ENCODE results near the gene GARIN5A.

The GARIN5A gene

GRCh38 chr19:50460161-50460765 is 16.4 kb downstream of the GARIN5A start:
- DNase-seq = peak; percentile 19
- H3K27ac ChIP-seq = no peak overlapping the region
- in situ Hi-C loops (cut with HindIII; ENCODE audit: low pct_ligation_motif_present, low sequenced_read_pairs) = no loop called here
- peak; percentile 10 for TF ChIP-seq CTCF (IDR thresholded peaks at IDR 0.05; ENCODE audit: low read depth, low read length, missing control alignments)
- no peak overlapping the region for H3K4me3 ChIP-seq (ENCODE audit: low read depth, low read length)
- H3K36me3 ChIP-seq (replicated peaks) = no peaks in the 10 kb centered on the region
- H3K27me3 ChIP-seq (replicated peaks) = peaks cover 3% of the 10 kb centered on the region

- H3K27ac ChIP-seq = no peak overlapping the region
- no peak overlapping the region for H3K4me3 ChIP-seq (ENCODE audit: low read depth, low read length)
- in situ Hi-C loops (cut with HindIII; ENCODE audit: low pct_ligation_motif_present, low sequenced_read_pairs) = no loop called here
- no peak for DNase-seq
- no peak for TF ChIP-seq CTCF (IDR thresholded peaks at IDR 0.05; ENCODE audit: low read depth, low read length, missing control alignments)
- H3K27me3 ChIP-seq (replicated peaks) = peaks cover 3% of the 10 kb centered on the region
- H3K36me3 ChIP-seq (replicated peaks) = no peaks in the 10 kb centered on the region
These were observed 17.0 kb downstream of the GARIN5A start for GRCh38 chr19:50459638-50460037.

GRCh38 chr19:50459067-50459456 is 17.6 kb downstream of the GARIN5A start:
- Histone ChIP-seq H3K36me3 (replicated peaks) (no peaks in the 10 kb centered on the region), H3K4me3 (ENCODE audit: low read depth, low read length) (no peak overlapping the region), H3K27ac (no peak overlapping the region), H3K27me3 (replicated peaks) (peaks cover 3% of the 10 kb centered on the region)
- in situ Hi-C loops (cut with HindIII; ENCODE audit: low pct_ligation_motif_present, low sequenced_read_pairs) = no loop called here
- no peak for TF ChIP-seq CTCF (IDR thresholded peaks at IDR 0.05; ENCODE audit: low read depth, low read length, missing control alignments)
- no peak for DNase-seq

GRCh38 chr19:50458396-50459066 is 18.1 kb downstream of the GARIN5A start:
- no peak for DNase-seq
- Histone ChIP-seq H3K36me3 (replicated peaks) (no peaks in the 10 kb centered on the region), H3K4me3 (ENCODE audit: low read depth, low read length) (no peak overlapping the region), H3K27me3 (replicated peaks) (peaks cover 3% of the 10 kb centered on the region), H3K27ac (no peak overlapping the region)
- no peak for TF ChIP-seq CTCF (IDR thresholded peaks at IDR 0.05; ENCODE audit: low read depth, low read length, missing control alignments)
- in situ Hi-C loops (cut with HindIII; ENCODE audit: low pct_ligation_motif_present, low sequenced_read_pairs) = no loop called here

GRCh38 chr19:50457300-50457699 is 19.3 kb downstream of the GARIN5A start:
- H3K27me3 ChIP-seq (replicated peaks) = peaks cover 3% of the 10 kb centered on the region
- H3K27ac ChIP-seq = no peak overlapping the region
- in situ Hi-C loops (cut with HindIII; ENCODE audit: low pct_ligation_motif_present, low sequenced_read_pairs) = no loop called here
- no peak for DNase-seq
- no peaks in the 10 kb centered on the region for H3K36me3 ChIP-seq (replicated peaks)
- H3K4me3 ChIP-seq (ENCODE audit: low read depth, low read length) = no peak overlapping the region
- no peak for TF ChIP-seq CTCF (IDR thresholded peaks at IDR 0.05; ENCODE audit: low read depth, low read length, missing control alignments)

Data from brain microvascular endothelial cell (primary cell).